ENCODE results near the gene ANGPTL7.

ANGPTL7 gene

GRCh38 chr1:11187931-11188330 is 1.2 kb upstream of the ANGPTL7 start:
- Histone ChIP-seq H3K27me3 (ENCODE audit: insufficient read depth, low read length) (no peaks in the 10 kb centered on the region), H3K4me1 (ENCODE audit: insufficient read depth, low read length) (no peaks in the 10 kb centered on the region), H3K4me3 (ENCODE audit: low read length) (no peak overlapping the region), H3K36me3 (ENCODE audit: insufficient read depth, low read depth, low read length) (peaks cover 78% of the 10 kb centered on the region), H3K9ac (ENCODE audit: low read depth, low read length) (no peak overlapping the region), H3K9me3 (ENCODE audit: insufficient read depth, low read depth, low read length) (no peaks in the 10 kb centered on the region), H3K27ac (ENCODE audit: low read length) (no peak overlapping the region)

- Histone ChIP-seq H3K4me3 (ENCODE audit: low read length) (no peak overlapping the region), H3K36me3 (ENCODE audit: insufficient read depth, low read depth, low read length) (peaks cover 79% of the 10 kb centered on the region), H3K9me3 (ENCODE audit: insufficient read depth, low read depth, low read length) (no peaks in the 10 kb centered on the region), H3K4me1 (ENCODE audit: insufficient read depth, low read length) (no peaks in the 10 kb centered on the region), H3K27me3 (ENCODE audit: insufficient read depth, low read length) (no peaks in the 10 kb centered on the region), H3K27ac (ENCODE audit: low read length) (no peak overlapping the region), H3K9ac (ENCODE audit: low read depth, low read length) (no peak overlapping the region)
Measured at GRCh38 chr1:11188381-11188780, 774 bp upstream of the ANGPTL7 start.

GRCh38 chr1:11193376-11193775 is 4.2 kb downstream of the ANGPTL7 start:
- no peaks in the 10 kb centered on the region for H3K4me1 ChIP-seq (ENCODE audit: insufficient read depth, low read length)
- no peaks in the 10 kb centered on the region for H3K27me3 ChIP-seq (ENCODE audit: insufficient read depth, low read length)
- H3K9ac ChIP-seq (ENCODE audit: low read depth, low read length) = no peak overlapping the region
- H3K9me3 ChIP-seq (ENCODE audit: insufficient read depth, low read depth, low read length) = no peaks in the 10 kb centered on the region
- no peak overlapping the region for H3K4me3 ChIP-seq (ENCODE audit: low read length)
- H3K36me3 ChIP-seq (ENCODE audit: insufficient read depth, low read depth, low read length) = peaks cover 98% of the 10 kb centered on the region
- H3K27ac ChIP-seq (ENCODE audit: low read length) = no peak overlapping the region

GRCh38 chr1:11194407-11195176 is 5.4 kb downstream of the ANGPTL7 start:
- Histone ChIP-seq H3K27me3 (ENCODE audit: insufficient read depth, low read length) (no peaks in the 10 kb centered on the region), H3K27ac (ENCODE audit: low read length) (no peak overlapping the region), H3K9ac (ENCODE audit: low read depth, low read length) (no peak overlapping the region), H3K9me3 (ENCODE audit: insufficient read depth, low read depth, low read length) (no peaks in the 10 kb centered on the region), H3K4me3 (ENCODE audit: low read length) (no peak overlapping the region), H3K36me3 (ENCODE audit: insufficient read depth, low read depth, low read length) (peaks cover 99% of the 10 kb centered on the region), H3K4me1 (ENCODE audit: insufficient read depth, low read length) (no peaks in the 10 kb centered on the region)

GRCh38 chr1:11196945-11197344 is 7.8 kb downstream of the ANGPTL7 start:
- no peak overlapping the region for H3K27ac ChIP-seq (ENCODE audit: low read length)
- no peaks in the 10 kb centered on the region for H3K4me1 ChIP-seq (ENCODE audit: insufficient read depth, low read length)
- H3K4me3 ChIP-seq (ENCODE audit: low read length) = no peak overlapping the region
- no peaks in the 10 kb centered on the region for H3K27me3 ChIP-seq (ENCODE audit: insufficient read depth, low read length)
- H3K9me3 ChIP-seq (ENCODE audit: insufficient read depth, low read depth, low read length) = no peaks in the 10 kb centered on the region
- H3K9ac ChIP-seq (ENCODE audit: low read depth, low read length) = no peak overlapping the region
- H3K36me3 ChIP-seq (ENCODE audit: insufficient read depth, low read depth, low read length) = peaks cover 92% of the 10 kb centered on the region

- no peak overlapping the region for H3K9ac ChIP-seq (ENCODE audit: low read depth, low read length)
- peaks cover 88% of the 10 kb centered on the region for H3K36me3 ChIP-seq (ENCODE audit: insufficient read depth, low read depth, low read length)
- H3K4me1 ChIP-seq (ENCODE audit: insufficient read depth, low read length) = no peaks in the 10 kb centered on the region
- no peak overlapping the region for H3K4me3 ChIP-seq (ENCODE audit: low read length)
- no peak overlapping the region for H3K27ac ChIP-seq (ENCODE audit: low read length)
- H3K27me3 ChIP-seq (ENCODE audit: insufficient read depth, low read length) = no peaks in the 10 kb centered on the region
- H3K9me3 ChIP-seq (ENCODE audit: insufficient read depth, low read depth, low read length) = no peaks in the 10 kb centered on the region
Measured at GRCh38 chr1:11197359-11197758, 8.2 kb downstream of the ANGPTL7 start.

- Histone ChIP-seq H3K27me3 (ENCODE audit: insufficient read depth, low read length) (no peaks in the 10 kb centered on the region), H3K4me1 (ENCODE audit: insufficient read depth, low read length) (no peaks in the 10 kb centered on the region), H3K9ac (ENCODE audit: low read depth, low read length) (no peak overlapping the region), H3K9me3 (ENCODE audit: insufficient read depth, low read depth, low read length) (no peaks in the 10 kb centered on the region), H3K4me3 (ENCODE audit: low read length) (no peak overlapping the region), H3K27ac (ENCODE audit: low read length) (no peak overlapping the region), H3K36me3 (ENCODE audit: insufficient read depth, low read depth, low read length) (peaks cover 82% of the 10 kb centered on the region)
Measured at GRCh38 chr1:11198257-11198656, 9.1 kb downstream of the ANGPTL7 start.

- Histone ChIP-seq H3K27me3 (ENCODE audit: insufficient read depth, low read length) (no peaks in the 10 kb centered on the region), H3K9ac (ENCODE audit: low read depth, low read length) (no peak overlapping the region), H3K9me3 (ENCODE audit: insufficient read depth, low read depth, low read length) (no peaks in the 10 kb centered on the region), H3K4me3 (ENCODE audit: low read length) (no peak overlapping the region), H3K36me3 (ENCODE audit: insufficient read depth, low read depth, low read length) (peaks cover 82% of the 10 kb centered on the region), H3K4me1 (ENCODE audit: insufficient read depth, low read length) (no peaks in the 10 kb centered on the region), H3K27ac (ENCODE audit: low read length) (no peak overlapping the region)
Measured at GRCh38 chr1:11198851-11199594, 9.9 kb downstream of the ANGPTL7 start.

GRCh38 chr1:11204396-11205190 is 15.4 kb downstream of the ANGPTL7 start:
- Histone ChIP-seq H3K9me3 (ENCODE audit: insufficient read depth, low read depth, low read length) (no peaks in the 10 kb centered on the region), H3K4me3 (ENCODE audit: low read length) (no peak overlapping the region), H3K9ac (ENCODE audit: low read depth, low read length) (no peak overlapping the region), H3K36me3 (ENCODE audit: insufficient read depth, low read depth, low read length) (peaks cover 81% of the 10 kb centered on the region), H3K27me3 (ENCODE audit: insufficient read depth, low read length) (no peaks in the 10 kb centered on the region), H3K4me1 (ENCODE audit: insufficient read depth, low read length) (no peaks in the 10 kb centered on the region), H3K27ac (ENCODE audit: low read length) (no peak overlapping the region)

- Histone ChIP-seq H3K27me3 (ENCODE audit: insufficient read depth, low read length) (no peaks in the 10 kb centered on the region), H3K9ac (ENCODE audit: low read depth, low read length) (no peak overlapping the region), H3K4me1 (ENCODE audit: insufficient read depth, low read length) (no peaks in the 10 kb centered on the region), H3K4me3 (ENCODE audit: low read length) (no peak overlapping the region), H3K27ac (ENCODE audit: low read length) (no peak overlapping the region), H3K9me3 (ENCODE audit: insufficient read depth, low read depth, low read length) (no peaks in the 10 kb centered on the region), H3K36me3 (ENCODE audit: insufficient read depth, low read depth, low read length) (peaks cover 98% of the 10 kb centered on the region)
Measured at GRCh38 chr1:11207898-11208611, 18.9 kb downstream of the ANGPTL7 start.

- Histone ChIP-seq H3K4me1 (ENCODE audit: insufficient read depth, low read length) (no peaks in the 10 kb centered on the region), H3K9me3 (ENCODE audit: insufficient read depth, low read depth, low read length) (no peaks in the 10 kb centered on the region), H3K4me3 (ENCODE audit: low read length) (no peak overlapping the region), H3K27ac (ENCODE audit: low read length) (no peak overlapping the region), H3K9ac (ENCODE audit: low read depth, low read length) (no peak overlapping the region), H3K27me3 (ENCODE audit: insufficient read depth, low read length) (no peaks in the 10 kb centered on the region), H3K36me3 (ENCODE audit: insufficient read depth, low read depth, low read length) (peaks cover 98% of the 10 kb centered on the region)
Measured at GRCh38 chr1:11211461-11211860, 22.3 kb downstream of the ANGPTL7 start.
